ENCODE data around the gene TRIM5.

DNA sequence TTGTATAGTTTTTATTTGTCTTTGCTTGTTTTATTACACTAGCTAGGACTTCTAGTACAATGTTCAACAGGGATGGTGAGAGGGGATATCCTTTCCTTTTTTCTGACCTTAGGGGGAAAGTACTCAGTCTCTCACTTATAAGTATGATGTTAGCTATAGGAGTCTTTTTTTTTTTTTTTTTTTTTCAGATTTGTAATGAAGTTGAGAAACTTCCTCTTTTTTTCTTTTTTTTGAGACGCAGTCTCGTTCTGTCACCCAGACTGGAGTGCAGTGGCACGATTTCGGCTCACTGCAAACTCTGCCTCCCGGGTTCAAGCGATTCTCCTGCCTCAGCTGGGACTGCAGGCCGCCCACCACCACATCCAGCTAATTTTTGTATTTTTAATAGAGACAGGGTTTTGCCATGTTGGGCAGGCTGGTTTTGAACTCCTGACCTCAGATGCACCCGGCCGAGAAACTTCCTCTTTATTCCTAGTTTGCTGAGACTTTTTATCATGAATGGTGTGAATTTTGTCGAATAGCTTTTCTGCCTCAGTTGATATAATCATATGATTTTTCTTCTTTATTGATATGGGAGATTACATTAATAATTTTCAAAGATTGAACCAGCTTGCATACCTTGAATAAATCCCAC lies 15.7 kb upstream of the TRIM5 start:
- TF ChIP-seq, protein P1, sequence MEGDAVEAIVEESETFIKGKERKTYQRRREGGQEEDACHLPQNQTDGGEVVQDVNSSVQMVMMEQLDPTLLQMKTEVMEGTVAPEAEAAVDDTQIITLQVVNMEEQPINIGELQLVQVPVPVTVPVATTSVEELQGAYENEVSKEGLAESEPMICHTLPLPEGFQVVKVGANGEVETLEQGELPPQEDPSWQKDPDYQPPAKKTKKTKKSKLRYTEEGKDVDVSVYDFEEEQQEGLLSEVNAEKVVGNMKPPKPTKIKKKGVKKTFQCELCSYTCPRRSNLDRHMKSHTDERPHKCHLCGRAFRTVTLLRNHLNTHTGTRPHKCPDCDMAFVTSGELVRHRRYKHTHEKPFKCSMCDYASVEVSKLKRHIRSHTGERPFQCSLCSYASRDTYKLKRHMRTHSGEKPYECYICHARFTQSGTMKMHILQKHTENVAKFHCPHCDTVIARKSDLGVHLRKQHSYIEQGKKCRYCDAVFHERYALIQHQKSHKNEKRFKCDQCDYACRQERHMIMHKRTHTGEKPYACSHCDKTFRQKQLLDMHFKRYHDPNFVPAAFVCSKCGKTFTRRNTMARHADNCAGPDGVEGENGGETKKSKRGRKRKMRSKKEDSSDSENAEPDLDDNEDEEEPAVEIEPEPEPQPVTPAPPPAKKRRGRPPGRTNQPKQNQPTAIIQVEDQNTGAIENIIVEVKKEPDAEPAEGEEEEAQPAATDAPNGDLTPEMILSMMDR (IDR thresholded peaks at IDR 0.05; ENCODE audit: poor library complexity) = no peak
- no peak for TF ChIP-seq EZH2 (IDR thresholded peaks at IDR 0.05; ENCODE audit: borderline replicate concordance)
